Measurements from ENCODE around the gene CTTNBP2NL. TPM values are rescaled to one million over a fixed set of nuclear protein-coding genes. Genes with fewer than 3 reads are reported as not detected.
"Not testable (repeated sequence)": the region's sequence is repeated elsewhere in the genome, so short reads cannot be mapped to it uniquely, and the experiment has no call there.

Gene CTTNBP2NL
- total RNA-seq, 1 donor from 2014 or later: 83.8 TPM

DNA sequence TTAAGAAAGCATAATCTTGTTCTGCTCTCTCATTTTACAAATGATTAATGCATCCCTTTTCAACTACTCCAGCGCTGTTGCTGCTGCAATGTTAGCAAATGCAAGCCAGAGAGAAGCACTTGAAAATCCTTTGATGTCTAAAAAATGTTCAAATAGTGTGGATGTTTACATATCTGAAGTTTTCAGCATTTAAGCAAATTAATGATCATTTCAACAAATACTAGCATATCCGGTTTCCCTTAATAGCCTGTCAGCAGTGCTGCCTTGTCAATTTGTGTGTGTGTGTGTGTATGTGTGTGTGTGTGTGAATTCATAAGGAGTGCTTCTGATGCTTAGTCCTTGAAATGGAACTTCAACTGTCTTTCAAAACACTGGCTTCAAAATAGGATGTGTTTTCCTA is 64.6 kb downstream of the CTTNBP2NL start:
- no peak for DNase-seq (ENCODE audit: low read depth)

DNA sequence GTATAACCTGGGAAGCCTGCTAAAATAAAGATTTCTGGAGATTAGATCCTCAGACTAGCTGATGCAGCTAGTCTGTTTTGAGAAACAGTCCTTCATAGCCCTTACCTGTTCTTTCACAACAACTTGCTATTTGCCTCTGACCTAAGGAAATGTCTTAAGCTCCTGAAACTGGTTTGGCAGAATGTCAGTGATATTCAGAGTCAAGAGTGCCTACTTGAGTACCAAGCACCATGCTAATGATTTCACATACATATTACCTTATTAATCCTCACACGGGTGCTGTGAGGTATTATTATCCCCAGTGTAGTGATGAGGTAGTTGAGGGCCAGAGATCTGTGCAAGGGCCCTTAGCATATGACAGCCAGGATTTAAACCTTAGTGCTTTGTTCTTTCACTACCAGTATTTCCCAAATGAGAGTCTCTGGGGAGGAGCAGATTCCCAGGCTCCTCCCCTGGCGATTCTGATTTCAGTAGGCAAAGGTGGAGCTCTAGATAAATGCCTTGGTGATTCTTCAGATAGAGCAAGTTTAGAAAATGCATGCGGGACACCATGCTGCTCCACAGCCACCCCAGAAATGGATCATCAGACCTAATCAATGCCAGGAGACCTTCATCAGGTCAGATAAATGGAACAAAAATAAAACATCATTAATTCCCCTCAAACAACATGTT is 65.3 kb downstream of the CTTNBP2NL start:
- peak; percentile 46 for DNase-seq (ENCODE audit: low read depth)

DNA sequence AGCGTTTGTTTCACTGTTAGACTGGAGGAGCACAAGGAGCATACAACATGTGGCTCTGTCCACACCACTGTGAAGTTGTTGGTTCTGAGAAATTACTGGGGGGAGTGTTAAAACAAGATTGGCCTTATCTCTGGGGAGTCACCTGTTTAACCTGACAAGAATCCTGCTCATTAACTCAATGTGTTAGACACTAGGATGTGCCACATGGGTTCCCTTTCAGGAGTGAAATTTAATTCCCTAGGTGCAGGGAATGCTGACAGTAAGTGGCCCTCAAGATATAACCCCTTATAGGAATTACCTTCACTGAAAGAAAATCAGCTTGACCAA is 66.9 kb downstream of the CTTNBP2NL start:
- DNase-seq (ENCODE audit: low read depth): no peak

DNA sequence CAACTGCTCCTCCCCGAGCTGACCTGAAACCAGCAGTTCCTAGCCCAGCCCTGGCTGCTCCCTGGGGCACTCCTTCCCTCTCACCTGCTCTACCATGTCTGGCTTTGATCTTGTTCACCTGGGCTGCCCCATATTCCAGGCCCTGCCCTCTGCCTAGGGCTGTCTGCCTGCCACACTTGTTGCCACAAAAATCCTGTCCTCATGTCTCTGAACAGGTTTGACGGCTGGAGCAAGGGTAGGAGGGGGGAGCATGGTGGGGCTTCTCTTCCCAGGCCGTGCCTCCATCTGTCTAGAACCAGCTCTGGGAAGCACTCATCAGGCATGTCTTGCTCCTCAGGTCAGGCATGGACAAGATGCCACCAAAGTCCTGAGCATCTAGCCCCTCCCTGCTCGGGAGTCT is 68.5 kb downstream of the CTTNBP2NL start:
- no peak for DNase-seq (ENCODE audit: low read depth)

DNA sequence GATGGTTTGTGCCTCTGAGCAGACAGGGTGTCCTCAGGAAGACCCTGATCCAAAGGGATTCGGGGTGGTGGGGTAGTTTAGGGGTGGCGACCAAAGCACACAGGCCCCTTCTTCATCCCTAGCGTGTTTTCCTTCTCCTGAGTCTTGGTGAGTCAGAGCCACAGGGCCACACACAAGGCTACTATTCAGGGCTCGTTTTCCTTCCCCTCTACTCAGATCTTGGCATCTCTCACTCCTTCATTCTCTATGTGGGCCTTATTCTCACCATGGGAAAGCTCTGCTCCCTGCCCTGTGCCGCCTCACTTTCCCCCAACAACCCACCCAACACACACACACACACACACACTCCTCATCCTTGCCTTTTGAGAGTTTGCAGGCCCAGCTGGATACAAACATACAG is 69.1 kb downstream of the CTTNBP2NL start:
- DNase-seq (ENCODE audit: low read depth): no peak

DNA sequence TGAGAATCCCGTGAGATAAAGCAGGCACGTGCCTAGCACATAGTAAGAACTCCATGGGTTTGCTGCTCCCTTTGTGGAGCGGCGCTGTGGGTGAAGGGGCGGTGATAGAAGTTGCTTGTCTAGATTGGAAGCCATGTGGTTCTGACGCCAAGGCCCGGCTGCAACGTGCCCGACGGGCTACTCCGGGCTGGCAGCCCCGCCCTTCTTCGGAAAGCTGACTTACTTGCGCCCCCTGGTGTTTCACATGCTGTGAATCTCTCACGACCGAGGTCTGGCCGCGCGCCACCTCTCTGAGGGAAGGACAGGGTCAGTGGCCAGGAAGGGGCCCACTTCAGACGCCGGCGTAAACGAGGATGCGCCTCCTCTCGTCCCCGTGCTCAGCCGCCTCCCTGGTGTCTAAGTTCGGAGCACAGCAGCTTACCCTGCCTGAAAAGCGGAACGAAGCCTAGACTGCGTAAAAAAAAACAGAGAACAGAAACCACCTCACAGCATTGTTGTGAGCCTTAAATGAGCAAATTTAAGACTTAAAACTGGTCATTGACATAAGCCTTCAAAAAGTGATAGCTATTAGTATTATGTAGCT is 70.2 kb downstream of the CTTNBP2NL start:
- peak; percentile 80 for DNase-seq (ENCODE audit: low read depth)

DNA sequence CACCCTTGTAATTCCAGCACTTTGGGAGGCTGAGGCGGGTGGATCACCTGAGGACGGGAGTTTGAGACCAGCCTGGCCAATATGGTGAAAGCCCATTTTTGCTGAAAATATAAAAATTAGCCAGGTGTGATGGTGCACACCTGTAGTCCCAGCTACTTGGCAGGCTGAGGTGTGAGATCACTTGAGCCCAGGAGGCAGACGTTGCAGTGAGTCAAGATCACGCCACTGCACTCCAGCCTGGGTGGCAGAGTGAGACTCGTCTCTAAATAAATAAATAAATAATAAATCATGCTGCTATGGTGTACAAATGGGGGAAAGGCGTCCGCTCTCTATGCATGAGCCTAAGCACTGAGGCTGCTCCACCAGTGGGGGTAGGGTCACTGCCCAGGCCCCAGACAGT is 74.3 kb downstream of the CTTNBP2NL start:
- not testable (repeated sequence) for DNase-seq (ENCODE audit: low read depth)

DNA sequence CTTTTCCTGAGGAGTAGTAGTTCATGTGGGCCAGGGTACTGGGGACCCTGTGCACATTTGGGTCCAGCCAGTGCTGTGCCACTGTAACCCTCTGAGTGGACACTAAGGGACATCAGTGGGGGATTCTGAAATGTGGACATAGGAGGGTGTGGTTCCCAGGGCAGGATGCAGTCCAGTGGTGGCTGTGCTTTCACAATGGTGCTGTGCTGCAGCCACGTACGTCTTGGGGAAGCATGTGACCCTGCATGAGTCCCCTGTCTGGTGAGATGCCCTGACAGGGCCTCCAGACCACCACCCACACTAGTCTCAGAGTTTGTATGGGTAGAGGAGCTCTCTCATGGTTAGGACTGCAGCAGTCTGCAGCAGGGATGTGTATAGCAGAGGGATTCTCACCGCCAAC is 75.0 kb downstream of the CTTNBP2NL start:
- no peak for DNase-seq (ENCODE audit: low read depth)

DNA sequence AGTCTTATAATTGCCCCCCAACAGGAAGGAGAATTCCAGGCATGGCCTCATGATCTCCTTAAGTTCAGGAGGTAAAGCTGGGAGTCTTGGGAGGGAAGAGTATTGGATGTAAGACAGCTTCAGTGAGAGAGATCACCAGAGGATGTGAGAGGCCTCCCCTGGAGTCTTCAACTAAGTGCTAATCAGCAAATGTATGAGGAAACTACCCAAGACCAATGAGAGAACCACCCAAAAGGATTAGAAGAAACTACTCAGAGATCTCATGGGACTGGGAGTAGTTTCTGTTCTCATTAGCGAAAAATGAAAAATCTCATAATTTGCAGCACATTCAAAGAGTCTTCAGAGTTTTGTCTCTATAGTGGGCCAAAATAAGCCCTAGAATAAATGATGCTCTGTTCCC is 76.1 kb downstream of the CTTNBP2NL start:
- no peak for DNase-seq (ENCODE audit: low read depth)

DNA sequence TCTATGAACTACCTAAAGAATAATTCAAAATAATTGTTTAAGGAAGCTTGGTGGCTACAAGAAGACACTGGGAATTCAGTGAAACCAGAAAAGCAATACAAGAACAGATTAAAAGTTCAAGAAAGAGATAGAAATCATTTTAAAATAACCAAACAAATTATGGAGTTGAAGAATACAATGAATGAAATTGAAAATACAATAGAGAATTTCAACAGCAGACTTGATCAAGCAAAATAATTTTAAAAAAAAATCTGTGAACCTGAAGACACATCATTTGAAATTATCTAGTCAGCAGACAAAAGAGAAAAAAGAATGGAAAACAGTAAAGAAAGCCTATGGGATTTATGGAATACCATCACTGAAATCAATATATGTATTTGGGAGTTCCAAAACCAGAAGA is 81.5 kb downstream of the CTTNBP2NL start:
- DNase-seq (ENCODE audit: low read depth): no peak

DNA sequence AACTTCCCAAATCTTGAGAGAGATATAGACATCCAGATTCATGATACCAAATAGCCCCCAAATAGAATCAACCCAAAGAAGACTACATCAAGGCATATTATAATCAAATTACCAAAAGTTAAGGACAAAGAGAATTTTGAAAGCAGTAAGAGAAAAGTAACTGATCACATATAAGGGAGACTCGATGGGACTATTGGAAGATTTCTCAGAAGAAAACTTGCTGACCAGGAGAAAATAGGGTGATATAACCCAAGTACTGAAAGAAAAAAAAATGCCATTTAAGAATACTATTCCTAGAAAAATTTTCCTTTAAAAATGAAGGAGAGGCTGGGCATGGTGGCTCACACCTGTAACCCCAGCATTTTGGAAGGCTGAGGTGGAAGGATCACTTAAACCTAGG is 82.3 kb downstream of the CTTNBP2NL start:
- no peak for DNase-seq (ENCODE audit: low read depth)

DNA sequence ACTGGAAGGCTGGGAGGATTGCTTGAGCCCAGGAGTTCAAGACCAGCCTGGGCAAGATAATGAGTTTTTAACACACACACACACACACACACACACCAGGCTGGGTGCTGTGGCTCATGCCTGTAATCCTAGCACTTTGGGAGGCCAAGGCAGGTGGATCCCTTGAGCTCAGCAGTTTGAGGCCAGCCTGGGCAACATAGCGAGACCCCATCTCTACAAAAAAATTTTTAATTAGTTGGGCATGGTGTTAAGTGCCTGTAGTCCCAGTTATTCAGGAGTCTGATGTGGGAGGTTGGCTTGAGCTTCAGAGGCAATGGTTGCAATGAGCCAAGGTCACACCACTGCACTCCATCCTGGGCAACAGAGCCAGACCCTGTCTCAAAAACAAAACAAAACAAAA is 90.0 kb downstream of the CTTNBP2NL start:
- DNase-seq (ENCODE audit: low read depth): not testable (repeated sequence)

DNA sequence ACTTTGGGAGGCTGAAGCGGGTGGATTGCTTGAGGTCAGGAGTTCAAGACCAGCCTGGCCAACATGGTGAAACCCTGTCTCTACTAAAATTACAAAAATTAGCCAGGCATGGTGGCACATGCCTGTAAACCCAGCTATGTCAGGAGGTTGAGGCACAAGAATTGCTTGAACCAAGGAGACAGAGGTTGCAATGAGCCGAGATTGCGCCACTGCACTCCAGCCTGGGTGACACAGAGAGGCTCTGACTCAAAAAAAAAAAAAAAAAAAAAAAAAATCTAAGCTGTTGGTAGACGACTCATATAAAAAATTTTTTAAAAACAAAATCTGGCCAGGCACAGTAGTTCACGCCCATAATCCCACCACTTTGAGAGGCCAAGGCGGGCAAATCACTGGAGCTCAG is 91.7 kb downstream of the CTTNBP2NL start:
- not testable (repeated sequence) for DNase-seq (ENCODE audit: low read depth)

DNA sequence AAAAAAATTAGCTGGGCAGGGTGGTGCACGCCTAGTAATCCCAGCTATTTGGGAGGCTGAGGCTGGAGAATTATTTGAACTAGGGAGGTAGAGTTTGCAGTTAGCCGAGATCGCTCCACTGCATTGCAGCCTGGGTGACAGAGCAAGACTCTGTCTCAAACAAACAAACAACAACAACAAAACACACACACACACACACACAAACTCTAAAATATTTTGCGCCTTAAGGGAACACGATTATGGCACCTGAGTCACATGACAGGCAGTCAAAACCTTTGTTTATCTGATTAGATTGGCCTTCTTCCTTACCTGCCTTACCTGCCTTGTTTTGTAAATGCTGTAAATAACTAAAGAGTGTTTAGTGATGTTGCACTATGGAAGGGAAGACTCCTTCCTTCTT is 92.1 kb downstream of the CTTNBP2NL start:
- DNase-seq (ENCODE audit: low read depth): no peak

DNA sequence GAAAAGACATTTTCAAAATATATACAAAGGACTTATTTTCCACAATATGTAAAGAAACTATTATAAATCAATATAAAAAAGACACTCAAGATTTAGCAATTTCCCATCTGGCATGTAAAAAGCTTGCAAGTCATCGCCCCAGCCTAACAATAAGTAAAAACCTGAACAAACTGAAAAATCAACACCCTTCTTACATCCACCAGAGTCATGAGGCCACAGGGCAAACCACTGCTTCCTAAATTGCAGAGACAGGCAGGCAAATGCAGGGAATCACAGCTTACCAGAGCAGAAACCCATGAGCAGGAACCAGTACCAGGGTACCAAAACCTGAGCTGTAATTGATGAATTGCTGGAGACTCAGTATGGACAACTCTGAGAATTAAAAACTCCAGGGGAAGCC is 96.1 kb downstream of the CTTNBP2NL start:
- DNase-seq (ENCODE audit: low read depth): no peak

DNA sequence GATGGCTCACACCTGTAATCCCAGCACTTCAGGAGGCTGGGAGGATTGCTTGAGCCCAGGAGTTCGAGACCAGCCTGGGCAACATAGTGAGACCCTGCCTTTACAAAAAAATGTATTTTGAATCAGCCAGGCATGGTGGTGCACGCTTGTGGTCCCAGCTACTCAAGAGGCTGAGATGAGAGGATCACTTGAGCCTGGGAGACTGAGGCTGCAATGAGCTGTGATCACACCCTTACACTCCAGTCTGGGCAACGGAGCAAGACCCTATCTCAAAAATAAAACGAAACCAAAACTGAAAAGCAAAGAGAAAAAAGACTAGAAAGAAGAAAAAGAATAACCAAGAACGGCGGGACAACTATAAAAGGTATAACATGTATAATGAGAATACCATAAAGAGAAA is 97.3 kb downstream of the CTTNBP2NL start:
- no peak for DNase-seq (ENCODE audit: low read depth)

DNA sequence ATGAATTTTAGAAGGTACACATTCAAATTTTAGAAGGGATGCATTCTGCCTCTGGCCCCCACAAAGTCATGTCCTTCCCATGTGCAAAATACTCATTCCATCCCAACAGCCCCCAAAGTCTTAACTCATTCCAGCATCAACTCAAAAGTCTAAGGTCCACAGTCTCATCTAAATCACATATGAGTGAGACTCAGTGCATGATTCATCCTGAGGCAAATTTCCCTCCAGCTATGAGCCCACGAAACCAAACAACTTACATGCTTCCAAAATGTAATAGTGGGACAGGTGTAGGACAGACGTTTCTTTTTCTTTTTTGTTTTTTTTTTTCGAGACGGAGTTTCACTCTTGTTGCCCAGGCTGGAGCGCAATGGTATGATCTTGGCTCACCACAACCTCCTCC is 100.3 kb downstream of the CTTNBP2NL start:
- DNase-seq (ENCODE audit: low read depth): no peak

DNA sequence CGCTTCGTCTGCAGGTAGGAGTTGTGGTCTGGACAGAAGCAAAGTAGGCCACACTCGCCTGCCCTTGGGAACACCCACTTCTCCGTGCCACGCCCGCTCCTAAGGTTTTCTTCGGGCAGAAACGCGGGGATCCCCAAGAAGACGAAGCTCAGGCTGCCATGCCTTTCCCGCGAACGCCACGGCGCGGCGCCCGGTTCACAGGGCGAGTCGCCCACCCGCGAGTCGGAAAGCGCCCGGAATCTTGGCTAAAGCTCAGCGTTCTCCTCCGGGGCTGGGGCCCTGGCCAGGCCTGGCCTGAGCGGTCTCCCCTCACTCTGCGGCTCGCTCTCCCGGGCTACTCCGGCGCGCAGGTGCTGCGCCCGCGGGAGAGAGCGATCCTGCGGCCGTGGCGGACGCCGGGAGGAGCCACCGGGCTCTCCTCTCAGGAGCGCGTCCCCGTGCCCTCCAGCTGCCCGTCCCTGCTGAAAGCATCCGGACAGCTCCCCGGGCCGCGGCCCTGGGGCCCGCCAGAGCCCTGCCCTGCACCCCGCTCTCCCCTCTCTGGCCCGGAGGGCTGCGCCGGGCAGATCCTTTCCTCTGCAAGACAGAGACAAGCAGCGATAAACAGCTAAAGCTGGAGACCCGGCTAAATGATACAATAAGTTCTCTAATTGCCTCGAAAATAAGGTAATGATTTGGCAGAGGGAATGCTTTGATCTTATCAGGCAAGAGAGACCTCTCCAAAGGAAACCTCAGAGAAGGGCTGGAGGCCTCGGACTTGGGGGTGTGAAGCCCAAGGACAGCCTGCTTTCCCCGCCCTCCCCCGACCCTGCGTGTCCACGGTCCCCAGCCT is 106.0 kb downstream of the CTTNBP2NL start:
- DNase-seq (ENCODE audit: low read depth): peak; percentile 36

DNA sequence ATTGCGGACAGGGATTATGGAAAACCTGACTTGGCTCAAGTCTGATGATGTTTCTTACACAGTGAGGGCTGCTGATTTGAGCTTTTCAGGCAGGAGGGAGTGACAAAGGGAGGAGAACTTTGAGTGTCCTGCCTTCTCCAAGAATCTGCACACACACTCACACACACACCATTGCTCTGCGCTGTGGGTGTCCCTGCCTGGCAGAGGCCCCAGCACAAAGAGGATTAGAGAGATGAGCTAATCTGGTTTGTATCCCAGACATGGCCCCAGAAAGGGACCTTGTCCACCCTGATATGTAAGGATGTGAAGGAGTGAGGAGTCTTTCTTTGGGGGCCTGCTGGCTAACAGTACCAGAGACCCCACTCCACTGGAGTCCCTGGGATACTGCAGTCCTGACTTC is 106.8 kb downstream of the CTTNBP2NL start:
- DNase-seq (ENCODE audit: low read depth): no peak

DNA sequence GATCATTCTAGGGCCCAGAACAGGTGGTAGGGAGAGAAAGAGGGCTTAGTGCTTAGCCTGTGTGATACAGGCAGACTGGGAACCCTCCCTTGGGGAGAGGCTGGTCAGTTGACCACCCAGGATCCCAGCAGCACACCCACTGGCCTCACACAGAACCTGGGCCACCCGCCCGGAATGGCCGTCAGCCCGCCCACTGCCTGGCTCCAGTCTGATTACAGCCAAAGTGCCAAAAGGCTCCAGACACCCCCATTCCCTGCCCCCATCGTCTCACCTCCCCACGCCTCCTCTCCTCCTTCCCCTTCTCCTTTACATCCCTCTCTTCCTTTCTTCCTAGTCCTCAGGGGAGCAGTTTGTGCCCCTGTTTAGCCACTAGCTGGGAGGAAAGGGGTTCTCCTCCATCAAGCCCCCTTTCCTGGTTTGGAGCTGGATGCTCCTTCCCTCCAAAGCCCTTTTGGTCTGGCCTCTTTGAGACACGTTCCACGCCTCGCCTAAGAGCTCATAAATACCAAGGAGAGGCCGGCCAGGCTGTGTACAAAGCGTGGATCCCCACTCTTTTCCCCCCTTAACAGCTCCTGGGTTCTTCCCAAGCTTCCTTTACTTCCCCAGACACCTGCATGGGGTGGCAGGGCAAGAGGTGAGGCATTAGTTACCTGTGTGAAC is 108.1 kb downstream of the CTTNBP2NL start:
- DNase-seq (ENCODE audit: low read depth): no peak

DNA sequence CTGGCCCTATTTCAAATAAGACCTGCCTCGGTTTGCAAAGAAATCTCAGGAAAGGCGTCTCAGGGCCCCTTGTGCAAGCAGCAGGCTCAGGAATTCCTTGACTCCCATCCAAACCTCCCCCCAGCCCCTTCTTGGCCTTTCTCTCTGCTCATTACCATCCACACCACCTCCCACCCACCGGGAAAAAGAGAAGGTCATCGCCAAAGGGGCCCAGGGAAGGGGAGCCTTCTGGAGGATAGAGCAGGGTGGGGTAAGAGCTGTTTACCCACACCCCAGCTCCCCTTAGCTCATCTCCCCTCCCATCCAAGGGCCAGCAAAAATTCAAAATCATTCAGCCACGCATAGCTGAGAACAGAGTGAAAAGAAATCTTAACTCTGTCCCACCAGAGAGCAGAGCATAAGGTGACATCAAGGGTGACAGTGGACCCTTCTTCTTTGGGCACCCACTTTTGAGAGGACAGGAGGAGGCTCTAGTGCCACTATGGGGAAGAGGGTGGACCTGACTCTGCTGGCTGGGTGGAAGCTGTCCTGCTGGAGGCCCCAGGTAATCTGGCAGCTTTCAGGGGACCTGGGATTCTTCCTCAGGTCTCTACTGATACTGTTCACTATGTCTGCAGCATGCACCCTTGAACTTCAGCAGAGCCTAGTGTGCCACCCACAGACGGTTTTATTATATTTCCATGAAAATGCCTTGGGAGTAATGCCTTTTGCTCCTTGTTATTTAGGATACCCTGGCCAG is 108.8 kb downstream of the CTTNBP2NL start:
- DNase-seq (ENCODE audit: low read depth): no peak

DNA sequence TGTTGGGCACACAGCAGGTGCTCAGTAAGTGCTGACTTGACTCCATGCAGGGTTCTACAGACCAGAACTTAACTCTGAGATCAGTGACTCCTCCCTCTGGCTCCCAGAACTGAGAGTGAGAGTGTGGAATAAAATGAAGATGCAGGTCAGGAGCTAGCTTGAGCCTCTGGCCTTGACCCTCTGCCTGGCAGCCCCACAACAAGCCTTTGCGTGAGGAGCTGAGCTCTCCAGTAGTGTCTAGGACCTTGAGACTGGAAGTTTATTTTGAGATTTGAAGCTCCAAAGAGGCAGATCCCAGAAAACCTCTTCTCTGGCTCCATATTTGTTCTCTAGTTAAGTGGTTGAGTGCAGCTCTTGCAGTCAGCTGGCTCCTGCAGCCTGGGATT is 109.4 kb downstream of the CTTNBP2NL start:
- DNase-seq (ENCODE audit: low read depth): no peak

Data from renal cortical epithelial cell (primary cell).